GM13977 (cell line): ENCODE results near the gene DTX4.

Source experiments
- DNase-seq: peaks from one replicate; pipeline ENCODE4 v3.0.0; 2012; ENCODE audit warnings: low spot score
- CTCF ChIP-seq: IDR thresholded peaks from 2 replicates; pipeline ENCODE4 v1.5.1; 2012; ENCODE audit warnings: mild to moderate bottlenecking, control low read depth; ENCODE audit not compliant: insufficient read depth; ENCODE audit errors: extremely low read depth, missing control alignments
- in situ Hi-C: fragments of 300-500 bp; cut with MboI; formaldehyde crosslinking; loops from one replicate; pipeline ENCODE4 v1.12.0; 2022; ENCODE audit warnings: low sequenced_read_pairs, low pct_unique_long_range_greater_than_20kb, mixed read lengths, inconsistent platforms; ENCODE audit not compliant: unreplicated experiment

Gene DTX4

GRCh38 chr11:59188954-59189353 lies 17.0 kb downstream of the DTX4 start:
- DNase-seq: no peak
- in situ Hi-C loops: no loop called here
- no peak for TF ChIP-seq CTCF

GRCh38 chr11:59189986-59190385 lies 18.1 kb downstream of the DTX4 start:
- in situ Hi-C loops: no loop called here
- no peak for TF ChIP-seq CTCF
- DNase-seq: no peak

- no peak for DNase-seq
- TF ChIP-seq CTCF: no peak
- in situ Hi-C loops: no loop called here
These were observed 19.2 kb downstream of the DTX4 start for GRCh38 chr11:59191095-59191494.

- no peak for TF ChIP-seq CTCF
- in situ Hi-C loops: no loop called here
- no peak for DNase-seq
These were observed 20.0 kb downstream of the DTX4 start for GRCh38 chr11:59191890-59192289.

- DNase-seq: no peak
- TF ChIP-seq CTCF: no peak
- in situ Hi-C loops: no loop called here
These were observed 20.6 kb downstream of the DTX4 start for GRCh38 chr11:59192446-59193020.

- no peak for TF ChIP-seq CTCF
- in situ Hi-C loops: no loop called here
These were observed 21.7 kb downstream of the DTX4 start for GRCh38 chr11:59193587-59194130.

More at GRCh38 chr11:59193587-59194130, 21.7 kb downstream of the DTX4 start:
- no peak for DNase-seq
